ENCODE measurements around the gene LZTS2.
A peak's percentile ranks its signal among the peaks of the same experiment; 100 is the strongest.

LZTS2 gene

GRCh38 chr10:101032637-101033224, 33.1 kb downstream of the LZTS2 start (continued):
- TF ChIP-seq BCL11A (tag by site-specific recombination; IDR thresholded peaks at IDR 0.05; ENCODE audit: low read depth) (no peak), ZNF423 (tag by site-specific recombination; IDR thresholded peaks at IDR 0.05) (no peak), ZBTB44 (tag by site-specific recombination; IDR thresholded peaks at IDR 0.05) (no peak), ZNF561 (tag by site-specific recombination; IDR thresholded peaks at IDR 0.05; ENCODE audit: borderline replicate concordance) (no peak), WT1 (tag by site-specific recombination; IDR thresholded peaks at IDR 0.05) (peak; percentile 73), ZNF664 (tag by site-specific recombination; IDR thresholded peaks at IDR 0.05) (no peak), ZNF596 (tag by site-specific recombination; IDR thresholded peaks at IDR 0.05) (no peak), ZNF48 (tag by site-specific recombination; IDR thresholded peaks at IDR 0.05) (no peak), ZNF623 (tag by site-specific recombination; IDR thresholded peaks at IDR 0.05) (0 out of 2 replicates have a peak, but pooled peaks have one; percentile 7), ZNF202 (tag by site-specific recombination; IDR thresholded peaks at IDR 0.05; ENCODE audit: borderline replicate concordance) (no peak), ZNF626 (tag by site-specific recombination; IDR thresholded peaks at IDR 0.05) (no peak), REST (tag by site-specific recombination; IDR thresholded peaks at IDR 0.05) (no peak), ZNF558 (tag by site-specific recombination; IDR thresholded peaks at IDR 0.05) (peak; percentile 21; the same call in 1 of the 2 replicates), ZNF521 (tag by site-specific recombination; IDR thresholded peaks at IDR 0.05) (no peak), SP7 (tag by site-specific recombination; IDR thresholded peaks at IDR 0.05) (peak; percentile 74), ZNF155 (tag by site-specific recombination; IDR thresholded peaks at IDR 0.05) (no peak), ZNF670 (tag by site-specific recombination; IDR thresholded peaks at IDR 0.05; ENCODE audit: low read depth) (no peak), ZNF747 (tag by site-specific recombination; IDR thresholded peaks at IDR 0.05) (no peak), KLF16 (tag by site-specific recombination; IDR thresholded peaks at IDR 0.05) (peak; percentile 46; the same call in 1 of the 2 replicates), ZNF792 (tag by site-specific recombination; IDR thresholded peaks at IDR 0.05) (no peak), ZNF366 (tag by site-specific recombination; conservative IDR thresholded peaks at IDR 0.05) (peak; percentile 87), ZNF140 (tag by site-specific recombination; IDR thresholded peaks at IDR 0.05) (no peak), ZNF501 (tag by site-specific recombination; IDR thresholded peaks at IDR 0.05) (no peak), MEIS1 (CRISPR knock-in tag; IDR thresholded peaks at IDR 0.05; ENCODE audit: borderline replicate concordance) (no peak), ZNF530 (tag by site-specific recombination; IDR thresholded peaks at IDR 0.05; ENCODE audit: low read depth) (no peak), ZBTB8A (tag by site-specific recombination; IDR thresholded peaks at IDR 0.05) (no peak), ZBTB10 (tag by site-specific recombination; IDR thresholded peaks at IDR 0.05) (peak; percentile 50; the same call in 1 of the 2 replicates), ZNF18 (tag by site-specific recombination; IDR thresholded peaks at IDR 0.05) (peak; percentile 26; the same call in 1 of the 2 replicates), ZNF600 (tag by site-specific recombination; IDR thresholded peaks at IDR 0.05) (peak; percentile 97), TRIM28 (IDR thresholded peaks at IDR 0.05; ENCODE audit: borderline replicate concordance, low read length) (no peak), ZNF10 (tag by site-specific recombination; IDR thresholded peaks at IDR 0.05) (0 out of 2 replicates have a peak, but pooled peaks have one; percentile 41)
